MM.1S (cell line): Measurements from ENCODE around the gene GFI1.

Experiments used
- EZH2phosphoT487 ChIP-seq: fragments of 300-600 bp; sonication (generic); IDR thresholded peaks from 2 replicates; pipeline ENCODE4 v1.6.1; 2018; ENCODE audit warnings: antibody characterized with exemption, low read length
- TF ChIP-seq, protein P1 (sequence below): fragments of 300-600 bp; sonication (generic); IDR thresholded peaks from 2 replicates; pipeline ENCODE4 v1.5.1; 2016; ENCODE audit warnings: antibody characterized with exemption, low read length, mixed read lengths

- TF ChIP-seq, protein P1, sequence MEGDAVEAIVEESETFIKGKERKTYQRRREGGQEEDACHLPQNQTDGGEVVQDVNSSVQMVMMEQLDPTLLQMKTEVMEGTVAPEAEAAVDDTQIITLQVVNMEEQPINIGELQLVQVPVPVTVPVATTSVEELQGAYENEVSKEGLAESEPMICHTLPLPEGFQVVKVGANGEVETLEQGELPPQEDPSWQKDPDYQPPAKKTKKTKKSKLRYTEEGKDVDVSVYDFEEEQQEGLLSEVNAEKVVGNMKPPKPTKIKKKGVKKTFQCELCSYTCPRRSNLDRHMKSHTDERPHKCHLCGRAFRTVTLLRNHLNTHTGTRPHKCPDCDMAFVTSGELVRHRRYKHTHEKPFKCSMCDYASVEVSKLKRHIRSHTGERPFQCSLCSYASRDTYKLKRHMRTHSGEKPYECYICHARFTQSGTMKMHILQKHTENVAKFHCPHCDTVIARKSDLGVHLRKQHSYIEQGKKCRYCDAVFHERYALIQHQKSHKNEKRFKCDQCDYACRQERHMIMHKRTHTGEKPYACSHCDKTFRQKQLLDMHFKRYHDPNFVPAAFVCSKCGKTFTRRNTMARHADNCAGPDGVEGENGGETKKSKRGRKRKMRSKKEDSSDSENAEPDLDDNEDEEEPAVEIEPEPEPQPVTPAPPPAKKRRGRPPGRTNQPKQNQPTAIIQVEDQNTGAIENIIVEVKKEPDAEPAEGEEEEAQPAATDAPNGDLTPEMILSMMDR: no peak
- no peak for TF ChIP-seq EZH2phosphoT487
These were observed 417 bp upstream of the GFI1 start for GRCh38 chr1:92487078-92487605.
